ENCODE results near the gene NR6A1. TPM values are rescaled to one million over a fixed set of nuclear protein-coding genes. Genes with fewer than 3 reads are reported as not detected.

The NR6A1 gene
- total RNA-seq, 4 donors from 2014 or later, result 1.7 to 8.4 (median 5.5) TPM

DNA sequence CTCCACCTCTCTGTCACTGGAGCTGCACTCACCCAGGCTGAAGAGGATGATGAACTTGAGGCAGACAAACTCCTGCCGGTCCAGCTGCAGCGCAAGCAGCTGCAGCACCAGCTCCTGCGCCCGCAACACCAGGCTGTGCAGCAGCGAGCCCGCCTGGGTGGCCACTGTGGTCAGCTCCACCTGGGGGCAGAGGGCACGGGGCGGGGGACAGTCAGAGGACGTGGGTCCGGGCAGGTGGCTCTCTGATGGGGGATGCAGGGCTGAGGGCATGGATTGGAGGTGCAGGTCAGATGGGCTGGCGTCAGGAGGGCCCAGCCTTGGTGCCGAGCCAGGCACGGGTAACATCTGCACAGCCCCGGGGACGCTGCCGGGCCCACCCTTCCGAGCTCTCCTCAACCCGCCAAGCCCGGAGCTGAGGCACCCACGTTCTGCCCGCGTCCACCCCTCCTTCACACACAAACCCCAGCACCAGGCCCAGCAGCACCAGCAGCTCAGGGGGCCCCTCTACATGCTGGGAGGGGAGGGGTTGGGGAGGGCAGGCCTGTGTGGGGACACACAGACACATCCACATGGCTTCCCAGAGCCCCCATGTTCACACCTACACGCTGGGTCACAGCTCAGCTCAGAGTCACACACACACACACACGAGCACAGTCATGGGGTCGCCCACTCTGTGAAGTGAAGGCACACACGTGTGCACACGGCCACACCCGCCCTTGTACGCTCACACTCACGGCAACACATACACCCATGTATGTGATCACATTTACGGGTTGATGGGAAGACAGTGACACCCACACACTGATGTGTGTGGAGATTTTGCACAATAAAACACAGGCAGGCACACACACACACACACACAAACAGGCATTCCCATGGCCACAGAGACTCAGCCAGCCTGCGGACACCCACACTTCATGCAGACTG is 279.8 kb downstream of the NR6A1 start:
- Histone ChIP-seq H3K4me1 (peaks cover 0 to 6% (median 0%) of the 10 kb centered on the region in 4 donors), H3K4me3 (no peak overlapping the region), H3K27me3 (peaks cover 0 to 54% of the 10 kb centered on the region in 2 donors), H3K9me3 (no peaks in the 10 kb centered on the region), H3K36me3 (no peaks in the 10 kb centered on the region), H3K27ac (no peak overlapping the region)
- WGBS, 2 donors, result 83 to 84% methylated on average over 19 to 23 of the region's 32 CpGs
- DNase-seq (ENCODE audit: low spot score in 2 of 2), result no peak
- TF ChIP-seq EP300 (IDR thresholded peaks at IDR 0.05), result no peak
- TF ChIP-seq, protein P1, sequence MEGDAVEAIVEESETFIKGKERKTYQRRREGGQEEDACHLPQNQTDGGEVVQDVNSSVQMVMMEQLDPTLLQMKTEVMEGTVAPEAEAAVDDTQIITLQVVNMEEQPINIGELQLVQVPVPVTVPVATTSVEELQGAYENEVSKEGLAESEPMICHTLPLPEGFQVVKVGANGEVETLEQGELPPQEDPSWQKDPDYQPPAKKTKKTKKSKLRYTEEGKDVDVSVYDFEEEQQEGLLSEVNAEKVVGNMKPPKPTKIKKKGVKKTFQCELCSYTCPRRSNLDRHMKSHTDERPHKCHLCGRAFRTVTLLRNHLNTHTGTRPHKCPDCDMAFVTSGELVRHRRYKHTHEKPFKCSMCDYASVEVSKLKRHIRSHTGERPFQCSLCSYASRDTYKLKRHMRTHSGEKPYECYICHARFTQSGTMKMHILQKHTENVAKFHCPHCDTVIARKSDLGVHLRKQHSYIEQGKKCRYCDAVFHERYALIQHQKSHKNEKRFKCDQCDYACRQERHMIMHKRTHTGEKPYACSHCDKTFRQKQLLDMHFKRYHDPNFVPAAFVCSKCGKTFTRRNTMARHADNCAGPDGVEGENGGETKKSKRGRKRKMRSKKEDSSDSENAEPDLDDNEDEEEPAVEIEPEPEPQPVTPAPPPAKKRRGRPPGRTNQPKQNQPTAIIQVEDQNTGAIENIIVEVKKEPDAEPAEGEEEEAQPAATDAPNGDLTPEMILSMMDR (IDR thresholded peaks at IDR 0.05), result no peak
- TF ChIP-seq POLR2A (IDR thresholded peaks at IDR 0.05), result no peak

DNA sequence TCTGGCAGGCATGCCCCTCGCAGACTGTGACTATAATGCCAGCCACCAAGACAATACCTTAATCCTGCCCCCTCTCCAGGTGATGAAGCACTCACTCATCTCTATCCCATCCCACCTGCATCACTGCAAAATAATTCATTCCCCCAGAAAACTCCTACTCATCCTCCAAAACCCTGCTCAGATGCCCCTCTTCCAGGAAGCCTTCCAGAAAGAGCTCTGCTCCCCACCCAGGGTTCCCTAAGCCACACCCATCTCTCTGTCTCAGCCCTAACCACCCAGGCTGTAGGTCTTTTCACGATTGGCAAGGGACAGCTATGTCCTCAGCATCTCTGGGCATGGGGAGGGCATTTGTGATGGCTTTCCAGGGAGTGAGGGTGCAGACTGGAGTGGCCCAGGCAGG is 281.1 kb downstream of the NR6A1 start:
- Histone ChIP-seq H3K27ac (no peak overlapping the region), H3K36me3 (no peaks in the 10 kb centered on the region), H3K9me3 (no peaks in the 10 kb centered on the region), H3K27me3 (peaks cover 0 to 64% of the 10 kb centered on the region in 2 donors), H3K4me3 (no peak overlapping the region), H3K4me1 (peaks cover 0 to 6% (median 0%) of the 10 kb centered on the region in 4 donors)
- DNase-seq (ENCODE audit: low spot score in 2 of 2), result no peak
- TF ChIP-seq POLR2A (IDR thresholded peaks at IDR 0.05), result no peak
- TF ChIP-seq, protein P1 (IDR thresholded peaks at IDR 0.05), result no peak
- TF ChIP-seq EP300 (IDR thresholded peaks at IDR 0.05), result no peak
- WGBS, 2 donors, result 86% methylated on average over 2 of the region's 2 CpGs

DNA sequence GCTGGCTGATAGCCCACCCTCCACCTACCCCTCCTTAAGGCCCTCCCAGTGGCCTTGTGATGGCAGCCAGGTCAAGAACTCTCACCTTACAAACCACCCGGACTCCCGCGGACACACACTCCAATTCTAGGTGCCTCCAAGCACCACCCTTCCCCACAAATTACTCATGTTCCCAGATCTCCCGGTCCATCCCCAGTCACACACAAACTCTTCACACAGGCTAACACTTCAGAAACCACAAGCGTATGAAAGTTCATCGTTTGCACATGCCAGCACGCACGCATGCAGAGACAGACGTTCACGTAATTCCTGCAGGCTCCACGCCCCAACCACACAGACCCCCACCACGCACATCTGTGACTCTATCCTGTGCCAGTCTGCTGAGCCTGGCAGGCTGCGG is 281.9 kb downstream of the NR6A1 start:
- Histone ChIP-seq H3K27ac (no peak overlapping the region), H3K4me1 (peaks cover 0 to 6% (median 0%) of the 10 kb centered on the region in 4 donors), H3K36me3 (no peaks in the 10 kb centered on the region), H3K4me3 (no peak overlapping the region), H3K27me3 (peaks cover 0 to 62% of the 10 kb centered on the region in 2 donors), H3K9me3 (peaks cover 0 to under 1% (median 0%) of the 10 kb centered on the region in 4 donors)
- TF ChIP-seq POLR2A (IDR thresholded peaks at IDR 0.05), result no peak
- TF ChIP-seq EP300 (IDR thresholded peaks at IDR 0.05), result no peak
- TF ChIP-seq, protein P1 (IDR thresholded peaks at IDR 0.05), result no peak
- DNase-seq (ENCODE audit: low spot score in 2 of 2), result no peak
- 64 to 74% methylated on average over 13 of the region's 13 CpGs for WGBS, 2 donors

DNA sequence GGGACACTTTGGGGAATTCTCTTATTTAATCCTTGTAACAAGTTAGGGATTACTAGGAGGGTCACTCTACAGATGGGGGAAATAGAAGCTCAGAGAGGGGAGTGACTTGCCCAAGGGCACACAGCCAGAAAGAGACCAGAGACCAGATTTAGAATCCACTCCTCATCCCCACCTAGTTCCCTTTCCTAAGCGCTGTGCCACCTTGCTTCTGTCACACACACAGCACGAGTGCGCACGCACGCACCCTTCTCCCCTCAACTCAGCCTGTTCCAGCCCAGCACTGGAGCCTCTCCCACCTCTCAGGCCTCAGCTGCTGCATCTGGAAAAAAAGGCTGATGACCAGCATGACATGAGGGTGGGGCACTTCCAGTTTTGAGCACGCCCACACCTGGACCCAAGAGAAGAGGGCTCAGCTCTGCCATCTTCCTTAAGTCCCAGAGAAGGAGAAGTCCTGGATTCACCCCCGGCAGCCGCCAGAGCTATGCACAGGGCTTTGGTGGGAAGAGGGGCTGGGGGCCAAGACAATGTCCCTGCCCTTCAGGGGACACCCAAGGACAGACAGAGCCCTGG is 282.4 kb downstream of the NR6A1 start:
- Histone ChIP-seq H3K36me3 (no peaks in the 10 kb centered on the region), H3K27ac (no peak overlapping the region), H3K27me3 (peaks cover 0 to 62% of the 10 kb centered on the region in 2 donors), H3K4me1 (peaks cover 0 to 6% (median 0%) of the 10 kb centered on the region in 4 donors), H3K9me3 (peaks cover 0 to 5% (median 0%) of the 10 kb centered on the region in 4 donors), H3K4me3 (no peak overlapping the region)
- TF ChIP-seq, protein P1 (IDR thresholded peaks at IDR 0.05), result no peak
- WGBS, 2 donors, result 88 to 89% methylated on average over 8 of the region's 8 CpGs
- no peak for DNase-seq (ENCODE audit: low spot score in 2 of 2)
